Ovary (tissue), 9 donors: ENCODE measurements around the gene ANKRD23. TPM values are rescaled to one million over a fixed set of nuclear protein-coding genes. Genes with fewer than 3 reads are reported as not detected.

Source experiments
- DNase-seq, 5 donors: peaks; one replicate each; pipeline ENCODE4 v3.0.0-alpha.2; 2019 to 2020
- H3K27ac ChIP-seq, 2 donors: fragments of 200-600 bp; one replicate each; pipeline versions ENCODE4 v1.5.1 to v1.8.0; 2019 to 2022
- H3K27me3 ChIP-seq: fragments of 200-600 bp; one replicate; pipeline ENCODE4 v1.8.0; 2022
- H3K36me3 ChIP-seq: fragments of 200-600 bp; sonication (generic); one replicate; pipeline ENCODE4 v1.5.1; 2019
- H3K4me1 ChIP-seq: one replicate; pipeline ENCODE4 v1.8.1; 2013; ENCODE audit warnings: mild to moderate bottlenecking, moderate library complexity; ENCODE audit not compliant: insufficient read depth
- H3K4me3 ChIP-seq: fragments of 200-600 bp; sonication (generic); one replicate; pipeline ENCODE4 v1.5.1; 2017
- H3K9me3 ChIP-seq, 2 donors: fragments of 200-600 bp in 1 of 2; sonication (generic) in 1 of 2; one replicate each; pipeline versions ENCODE4 v1.5.1 to v1.8.1; 2013 to 2019; ENCODE audit warnings: mild to moderate bottlenecking in 1 of 2, moderate library complexity in 1 of 2
- CTCF ChIP-seq, 3 donors: fragments of 450-650 bp in 2 of 3; fragments of 200-600 bp in 1 of 3; IDR thresholded peaks; one replicate each; pipeline versions ENCODE4 v1.5.1 to v1.8.0; 2016 to 2022; ENCODE audit warnings: antibody characterized with exemption in 3 of 3, mild to moderate bottlenecking in 1 of 3
- EP300 ChIP-seq: sonication (generic); formaldehyde crosslinking; IDR thresholded peaks from one replicate; pipeline ENCODE4 v1.6.1; 2017; ENCODE audit warnings: antibody characterized with exemption
- POLR2A ChIP-seq: fragments of 450-650 bp; IDR thresholded peaks from one replicate; pipeline ENCODE4 v1.6.1; 2017; ENCODE audit warnings: antibody characterized with exemption, mild to moderate bottlenecking, moderate library complexity
- WGBS, 3 donors: extraction: QIAGEN DNeasy Blood & Tissue Kit in 1 of 3; methylation state at CpG; one replicate each; pipeline versions ENCODE4 v1.1.5 to v1.1.7; 2013 to 2017; 5-methylcytosine and 5-hydroxymethylcytosine counted together
- intact Hi-C, 4 donors: fragments of 100-400 bp; cut with DNase I; formaldehyde crosslinking; loops; one replicate each; pipeline versions ENCODE4 v1.11.0 to v1.15.1; 2022 to 2023
- polyA plus RNA-seq, 2 donors: library from polyadenylated mRNA; stranded (reverse); fragments of 200-250 nt in 1 of 2; fragments of 350-450 nt in 1 of 2; fragmentation: Illumina TruSeq in 1 of 2; extraction: RNeasy Lipid Tissue Mini Kit (QIAGEN cat#74804) in 1 of 2; gene quantifications; one replicate each; pipeline ENCODE4 v1.2.3, GENCODE V29; 2013 to 2014
- total RNA-seq, 7 donors: library from RNA; depleted of rRNA in 2 of 7; stranded (reverse); fragments of >200 nt in 2 of 7; fragmentation: NEBNext Ultra II Directional in 3 of 7; extraction: Animal tissue kit (Norgen Biotek cat#: 25700) in 3 of 7; gene quantifications; one replicate each; pipeline versions ENCODE4 v1.1.0 to v1.2.4, GENCODE V29; 2016 to 2023
- donor health status: DM: no; HTN: no; CAD: no; lungs with moderate emphysema.
- donor health status: DM: no; HTN: no; CAD: no.
- donor health status: Bipolar disorder and iron deficiency.
- donor health status: DM: yes; HTN: yes; CAD: no.
- donor health status: DM: no; HTN: no; CAD: no.
- donor health status: DM: yes; HTN: yes; CAD: no.

The ANKRD23 gene
- total and polyA plus RNA-seq, 9 donors, result 1.4 to 14.1 (median 8.4) TPM

DNA sequence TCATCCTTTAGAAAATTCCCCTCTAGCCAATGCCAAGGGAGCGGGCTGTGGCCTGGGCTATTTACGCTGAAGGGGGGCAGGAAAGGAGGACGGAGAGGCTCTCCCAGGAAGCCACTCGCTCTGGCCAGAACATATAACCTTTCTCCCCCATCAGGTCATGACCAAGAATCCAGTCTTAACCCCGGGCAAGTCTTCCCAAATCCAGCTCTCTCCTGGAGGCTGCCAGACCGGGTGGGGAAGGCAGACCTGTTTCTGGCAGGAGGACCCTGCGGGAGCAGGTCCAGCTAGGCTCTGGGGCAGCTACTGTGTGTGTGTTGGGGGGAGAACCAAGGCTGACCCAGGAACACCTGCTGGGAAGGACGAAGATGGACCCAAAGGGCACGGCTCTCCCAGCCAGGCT is 39.5 kb upstream of the ANKRD23 start:
- H3K27ac ChIP-seq, result no peak overlapping the region
- intact Hi-C loops, result no loop called here

DNA sequence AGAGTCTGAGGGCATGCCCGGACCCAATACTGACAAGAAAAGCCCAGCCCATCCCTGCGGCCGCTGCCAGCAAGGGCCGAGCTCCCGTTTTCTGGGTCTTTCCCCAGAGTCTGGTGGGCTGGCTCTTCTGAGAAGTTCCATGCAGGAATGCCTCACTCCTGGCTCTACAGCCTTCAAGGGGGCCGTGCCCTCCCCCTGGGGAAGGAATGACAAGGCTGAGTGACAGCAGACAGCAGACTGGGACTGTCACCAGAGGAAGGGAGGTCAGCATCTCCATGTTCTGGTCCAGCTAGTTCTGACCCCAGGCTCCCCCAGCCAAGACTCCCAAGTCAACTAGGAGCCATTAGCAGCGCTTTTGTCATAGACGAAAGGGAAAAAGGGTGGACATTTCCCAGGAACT is 39.1 kb upstream of the ANKRD23 start:
- TF ChIP-seq CTCF (IDR thresholded peaks at IDR 0.05) (no peak), EP300 (no peak), POLR2A (no peak)
- H3K27me3 ChIP-seq, result no peaks in the 10 kb centered on the region
- no peaks in the 10 kb centered on the region for H3K36me3 ChIP-seq
- DNase-seq, result no peak
- H3K4me3 ChIP-seq, result no peak overlapping the region
- no peaks in the 10 kb centered on the region for H3K9me3 ChIP-seq
- intact Hi-C loops, result no loop called here
- 87 to 88% (median 88%) methylated on average over 8 of the region's 8 CpGs for WGBS, 3 donors
- peaks cover 6% of the 10 kb centered on the region for H3K4me1 ChIP-seq
- H3K27ac ChIP-seq, result no peak overlapping the region

More for the DNA sequence above, 39.5 kb upstream of the ANKRD23 start:
- TF ChIP-seq POLR2A (no peak), CTCF (IDR thresholded peaks at IDR 0.05) (no peak), EP300 (no peak)
- Histone ChIP-seq H3K27me3 (no peaks in the 10 kb centered on the region), H3K4me3 (no peak overlapping the region), H3K4me1 (peaks cover 6% of the 10 kb centered on the region), H3K9me3 (no peaks in the 10 kb centered on the region), H3K36me3 (no peaks in the 10 kb centered on the region)
- DNase-seq, result no peak
- 73 to 83% (median 76%) methylated on average over 9 of the region's 9 CpGs for WGBS, 3 donors

DNA sequence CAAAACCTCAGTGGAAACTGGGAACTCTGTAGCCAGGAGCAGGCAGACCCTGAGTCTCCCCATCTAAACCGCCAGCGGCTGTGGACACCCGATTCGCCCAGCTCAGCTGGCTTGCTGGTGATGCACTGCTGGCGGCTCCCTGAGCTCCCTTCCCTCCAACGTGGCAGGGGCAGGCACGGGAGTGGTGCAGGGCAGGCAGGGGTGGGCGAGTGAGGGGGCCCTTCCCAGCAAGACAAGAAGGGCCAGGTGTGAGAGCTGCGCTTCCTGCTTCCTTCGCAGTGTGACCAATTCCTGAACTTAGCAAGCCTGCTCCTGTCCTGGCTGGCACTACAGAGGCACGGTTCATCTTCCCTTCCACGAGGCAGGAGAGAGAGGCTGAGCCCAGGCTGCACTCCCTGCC is 38.4 kb upstream of the ANKRD23 start:
- Histone ChIP-seq H3K36me3 (no peaks in the 10 kb centered on the region), H3K27ac (no peak overlapping the region), H3K4me3 (no peak overlapping the region), H3K4me1 (peaks cover 3% of the 10 kb centered on the region), H3K9me3 (no peaks in the 10 kb centered on the region), H3K27me3 (no peaks in the 10 kb centered on the region)
- DNase-seq, result no peak
- 75 to 85% (median 76%) methylated on average over 12 of the region's 12 CpGs for whole genome bisulfite sequencing, 3 donors
- intact Hi-C loops, result no loop called here
- TF ChIP-seq CTCF (IDR thresholded peaks at IDR 0.05), result no peak
- TF ChIP-seq EP300, result no peak
- no peak for TF ChIP-seq POLR2A

DNA sequence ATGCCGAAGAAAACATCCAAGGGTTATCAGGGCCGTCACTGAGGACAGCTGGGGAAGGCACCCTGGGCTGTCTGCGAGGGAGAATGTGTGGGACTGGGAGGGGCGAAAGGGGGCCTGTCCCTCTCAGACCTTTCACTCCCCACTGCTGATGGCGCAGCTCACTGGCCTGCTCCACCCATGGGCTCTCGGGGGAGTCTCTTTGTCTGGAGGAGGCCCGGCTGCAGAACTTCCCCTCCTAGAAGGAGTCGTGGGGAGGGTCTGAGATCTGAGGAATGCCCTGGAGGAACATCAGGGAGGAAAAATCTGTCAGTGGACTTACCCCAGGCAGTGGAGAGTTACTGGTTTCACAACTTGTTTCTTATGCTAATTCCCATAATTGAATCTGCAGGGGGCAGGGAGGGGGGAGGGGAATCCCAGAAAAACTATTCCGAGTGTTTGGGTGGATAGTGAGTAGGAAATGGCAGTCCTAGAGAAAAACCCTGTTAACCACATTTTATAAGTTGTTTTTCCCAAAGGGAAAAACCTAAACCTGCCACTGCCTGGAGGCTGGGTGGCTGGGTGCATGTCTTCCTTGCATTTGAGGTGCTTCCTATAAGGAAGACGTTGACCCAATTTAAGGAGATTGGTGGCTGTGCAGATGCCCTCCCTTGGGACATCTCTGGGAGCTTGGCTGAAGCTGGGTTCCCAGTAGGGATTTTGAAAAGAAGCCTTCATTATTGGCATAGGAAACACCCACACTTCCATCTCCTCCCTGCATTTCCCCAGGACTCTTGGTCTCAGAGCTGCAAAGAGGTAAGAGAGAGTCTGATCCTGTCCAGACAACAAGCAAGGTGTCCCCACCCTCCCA is 37.8 kb upstream of the ANKRD23 start:
- intact Hi-C loops, result no loop called here
- WGBS, 3 donors, result 38 to 57% (median 39%) methylated on average over 10 of the region's 10 CpGs
- Histone ChIP-seq H3K4me3 (no peak overlapping the region), H3K4me1 (no peaks in the 10 kb centered on the region), H3K36me3 (no peaks in the 10 kb centered on the region), H3K9me3 (no peaks in the 10 kb centered on the region), H3K27me3 (no peaks in the 10 kb centered on the region), H3K27ac (no peak overlapping the region)
- TF ChIP-seq CTCF (IDR thresholded peaks at IDR 0.05) (no peak), EP300 (no peak), POLR2A (no peak)
- no peak for DNase-seq
